GM19438 (cell line): ENCODE measurements around the gene FARP1.

Experiments used
- ATAC-seq: cut with Tn5 transposase; IDR thresholded peaks from one replicate; pipeline ENCODE4 v1.9.1; 2021; ENCODE audit warnings: low read depth; ENCODE audit not compliant: unreplicated experiment

FARP1 gene

GRCh38 chr13:98173431-98174152, 30.7 kb downstream of the FARP1 start:
- no peak for ATAC-seq

- ATAC-seq = no peak
Measured at GRCh38 chr13:98174307-98174706, 31.4 kb downstream of the FARP1 start.

DNA sequence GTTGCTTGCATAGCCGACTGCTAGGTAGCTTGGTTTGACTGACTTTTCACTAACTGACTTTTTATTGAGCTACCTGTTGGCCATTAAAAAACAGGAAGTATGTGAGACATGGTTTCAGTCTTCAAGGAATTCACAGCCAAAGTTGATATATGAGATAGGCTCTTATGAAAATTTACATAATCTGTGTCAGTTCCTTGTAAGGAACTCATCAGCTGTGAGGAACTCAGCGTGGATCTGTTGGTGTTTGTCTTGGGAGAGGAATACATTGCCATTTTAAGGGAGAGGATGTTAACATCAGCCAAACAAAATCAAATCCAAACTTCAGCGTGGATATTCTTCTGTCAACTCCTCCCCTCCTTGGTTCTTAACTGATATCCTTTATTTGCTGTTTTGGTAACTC, 32.1 kb downstream of the FARP1 start:
- no peak for ATAC-seq

DNA sequence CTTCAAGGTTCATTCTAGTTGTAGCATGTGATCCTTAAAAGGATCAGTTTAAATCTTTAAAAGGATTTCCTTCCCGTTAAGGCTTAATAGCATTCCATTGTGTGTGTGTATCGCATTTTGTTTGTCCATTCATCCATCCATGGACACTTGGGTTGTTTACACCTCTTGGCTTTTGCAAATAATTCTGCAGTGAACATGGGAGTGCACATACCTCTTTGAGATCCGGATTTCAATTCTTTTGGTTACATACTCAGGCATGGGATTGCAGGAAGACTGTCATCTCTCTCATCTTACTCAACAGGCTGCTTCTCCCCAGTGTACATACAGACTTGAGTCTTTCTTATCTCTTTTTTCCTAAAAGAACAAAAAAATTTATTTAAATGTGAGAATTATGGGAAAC, 32.9 kb downstream of the FARP1 start:
- ATAC-seq = no peak

- ATAC-seq = no peak
Measured at GRCh38 chr13:98176777-98177608, 34.1 kb downstream of the FARP1 start, which contains the start of gene RNF113B. RNF113B (minus strand) TSS chr13:98177269; CDS start chr13:98177236, 33 bp downstream.

DNA sequence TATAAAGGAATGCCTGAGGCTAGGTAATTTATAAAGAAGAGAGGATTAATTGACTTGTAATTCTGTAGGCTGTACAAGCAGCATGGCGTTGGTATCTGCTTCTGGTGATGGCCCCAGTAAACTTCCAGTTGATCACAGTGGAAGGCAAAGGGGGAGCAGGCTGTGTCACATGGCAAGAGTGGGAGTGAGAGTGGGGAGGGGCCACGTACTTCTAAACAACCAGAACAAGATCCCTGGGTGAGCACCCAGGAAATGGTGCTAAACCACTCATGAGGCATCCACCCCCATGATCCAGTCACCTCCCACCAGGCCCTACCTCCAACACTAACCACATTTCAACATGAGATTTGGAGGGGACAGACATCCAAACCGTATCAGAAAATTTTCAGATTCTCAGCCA, 37.2 kb downstream of the FARP1 start:
- ATAC-seq = no peak

- no peak for ATAC-seq
Measured at GRCh38 chr13:98181111-98181815, 38.4 kb downstream of the FARP1 start.

DNA sequence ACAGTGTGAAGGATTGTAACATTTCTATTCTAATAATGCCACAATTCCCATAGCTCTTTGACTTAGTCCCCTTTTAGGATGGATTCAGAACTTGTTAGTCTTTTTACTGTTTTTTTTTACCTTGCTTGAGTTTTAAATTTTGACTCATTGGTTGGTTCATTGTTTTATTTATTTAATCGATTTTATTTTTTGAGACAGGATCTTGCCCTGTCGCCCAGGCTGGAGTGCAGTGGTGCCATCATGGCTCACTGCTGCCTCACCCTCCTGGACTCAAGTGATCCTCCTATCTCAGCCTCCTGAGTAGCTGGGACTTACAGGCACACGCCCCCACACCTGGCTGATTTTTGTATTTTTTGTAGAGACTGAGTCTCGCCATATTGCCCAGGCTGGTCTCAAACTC, 39.3 kb downstream of the FARP1 start:
- ATAC-seq = no peak

DNA sequence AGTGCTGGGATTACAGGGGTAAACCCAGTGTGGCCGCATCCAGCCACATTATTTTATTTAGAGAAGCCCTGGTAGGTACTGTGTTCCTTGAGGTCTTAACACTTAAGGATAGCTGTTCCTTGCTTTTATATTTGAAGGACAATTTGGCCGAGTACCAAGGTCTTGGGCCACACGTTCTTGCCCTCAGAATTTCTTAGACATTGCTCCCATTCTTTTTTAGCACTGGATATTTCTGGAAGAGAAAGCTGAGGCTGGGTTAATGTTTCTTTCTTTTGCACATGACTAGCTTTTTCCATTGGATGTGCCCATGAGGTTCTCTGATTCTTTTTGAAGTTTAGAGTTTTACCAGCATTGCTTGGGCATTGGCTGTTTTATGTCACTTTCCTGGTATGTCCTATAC, 39.7 kb downstream of the FARP1 start:
- no peak for ATAC-seq

- ATAC-seq = no peak
Measured at GRCh38 chr13:98184792-98185191, 41.9 kb downstream of the FARP1 start.

GRCh38 chr13:98187155-98187964, 44.5 kb downstream of the FARP1 start:
- no peak for ATAC-seq

GRCh38 chr13:98187965-98188261, 45.0 kb downstream of the FARP1 start:
- no peak for ATAC-seq

DNA sequence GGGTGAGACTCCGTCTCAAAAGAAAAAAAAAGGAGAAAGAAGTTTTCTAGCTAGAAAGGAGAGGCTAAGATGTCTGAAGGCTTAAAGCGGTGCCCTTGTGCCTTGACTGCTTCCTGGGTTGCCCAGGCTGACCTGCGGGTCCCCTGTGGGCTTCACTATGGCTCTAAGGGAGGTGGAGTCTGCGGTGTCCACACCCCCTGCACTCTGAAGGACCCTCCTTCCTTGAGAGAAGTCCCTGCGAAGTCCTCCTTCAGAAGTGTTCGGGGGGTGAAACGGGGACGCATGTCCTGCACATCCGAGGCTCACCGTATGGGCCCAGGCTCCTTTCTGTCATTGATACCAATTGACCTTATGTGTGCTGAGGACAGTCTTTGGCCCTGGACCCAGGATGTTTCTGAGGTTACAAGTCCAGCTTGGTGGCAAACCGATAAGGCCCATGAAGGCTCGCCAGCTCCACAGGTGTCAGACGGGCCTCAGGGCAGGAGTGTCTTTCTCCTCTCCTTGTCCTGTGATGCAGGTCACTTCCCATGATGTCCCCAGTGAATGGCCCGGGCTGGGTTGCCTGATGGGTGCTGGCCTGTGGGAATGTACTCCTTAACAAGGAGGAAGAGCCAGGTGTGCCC, 45.8 kb downstream of the FARP1 start:
- ATAC-seq = no peak

DNA sequence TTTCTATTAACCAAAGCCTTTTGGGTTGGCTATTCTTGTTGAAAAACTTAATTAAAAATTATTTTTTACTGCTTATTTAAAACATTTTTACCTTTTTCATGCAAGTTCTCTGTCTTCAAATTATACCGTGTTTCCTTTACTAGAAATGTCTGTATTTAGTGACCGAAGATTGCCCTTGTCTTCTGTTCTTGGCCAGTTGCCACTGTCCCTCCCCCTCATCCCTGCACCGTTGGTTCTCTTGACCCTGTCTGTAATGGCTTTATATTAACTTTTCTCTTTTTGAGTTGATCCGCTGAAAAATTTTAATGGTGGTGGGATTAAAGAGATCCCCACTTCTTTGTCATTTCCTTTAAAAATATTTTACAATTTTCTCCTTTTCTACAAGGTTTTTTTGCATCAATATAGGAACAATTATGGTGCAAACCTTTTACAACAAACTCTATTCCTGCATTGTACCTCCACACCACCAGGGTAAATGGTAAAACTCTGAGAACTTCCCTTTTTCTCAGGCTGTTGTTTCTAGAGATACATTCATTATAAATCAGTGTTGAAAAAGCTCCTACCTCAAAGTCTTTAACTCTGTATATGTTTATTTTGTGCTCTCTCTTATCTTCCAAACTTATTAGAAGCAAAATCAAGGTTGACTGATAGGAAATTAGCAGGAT, 47.1 kb downstream of the FARP1 start:
- ATAC-seq = no peak

GRCh38 chr13:98190889-98191444, 48.1 kb downstream of the FARP1 start:
- no peak for ATAC-seq

GRCh38 chr13:98192008-98192407, 49.1 kb downstream of the FARP1 start:
- no peak for ATAC-seq

DNA sequence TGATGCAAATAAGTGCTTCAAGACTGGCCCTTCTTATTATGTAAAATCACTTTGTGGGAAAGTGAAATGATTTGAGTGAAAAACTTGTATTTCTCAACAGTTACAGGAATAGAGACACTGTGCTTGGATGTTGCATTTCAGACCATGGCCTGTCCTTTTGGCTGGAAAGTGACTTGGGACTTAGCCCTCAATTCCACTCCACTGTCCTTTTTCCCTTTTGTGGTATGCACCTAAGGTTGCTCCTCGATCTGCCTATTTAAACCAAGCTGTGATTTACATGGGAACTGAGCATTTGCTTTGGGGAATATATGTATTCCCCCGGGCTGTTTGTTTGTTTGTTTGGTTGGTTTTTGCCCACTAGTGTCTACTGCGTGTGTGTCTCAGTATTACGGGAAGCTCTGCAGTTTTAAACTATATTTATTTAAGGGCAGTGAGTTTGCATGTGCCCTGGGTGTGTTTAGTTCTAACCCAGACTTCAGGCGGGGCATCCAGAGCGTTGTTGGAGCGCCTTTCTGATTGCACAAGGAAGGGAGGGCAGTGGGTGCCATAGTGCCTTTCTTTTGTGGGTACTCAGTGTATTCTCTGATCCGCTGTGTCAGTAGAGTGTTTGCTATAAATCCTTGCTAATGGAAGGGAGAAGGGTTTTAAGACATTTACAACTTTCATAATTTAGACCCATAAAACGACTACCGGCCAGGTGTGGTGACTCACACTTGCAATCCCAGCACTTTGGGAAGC, 52.3 kb downstream of the FARP1 start:
- ATAC-seq = no peak

GRCh38 chr13:98198683-98199082, 55.8 kb downstream of the FARP1 start:
- ATAC-seq = no peak

DNA sequence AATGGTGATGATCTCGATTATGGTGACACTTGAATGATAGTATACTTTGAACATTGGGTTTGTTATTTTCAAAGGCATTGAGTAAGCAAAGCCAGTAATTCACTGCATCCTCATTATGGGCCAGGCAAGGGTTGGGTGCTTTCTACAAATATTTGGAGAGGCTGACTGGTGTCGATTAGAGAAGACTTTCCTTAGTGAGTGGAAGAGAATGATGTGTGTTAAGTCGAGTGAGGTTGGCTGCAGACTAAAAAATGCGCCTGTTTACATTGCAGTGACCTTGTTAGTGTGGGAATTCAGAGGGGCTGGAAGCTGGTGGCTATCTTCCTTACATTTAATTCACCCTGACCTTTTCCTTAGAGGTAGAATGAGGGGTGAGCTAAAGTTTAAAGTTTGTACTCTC, 56.6 kb downstream of the FARP1 start:
- no peak for ATAC-seq
